Upper lobe of right lung (tissue), 1 donor: ENCODE results near the gene CACNG1. TPM values are rescaled to one million over a fixed set of nuclear protein-coding genes. Genes with fewer than 3 reads are reported as not detected.

Source experiments
- ATAC-seq: fragments of 200-7000 bp; cut with Tn5 transposase; one replicate; pipeline ENCODE4 v1.9.1; 2020; ENCODE audit warnings: mild to moderate bottlenecking, moderate library complexity
- DNase-seq: peaks from one replicate; pipeline ENCODE4 v3.0.0-alpha.2; 2020
- H3K27ac ChIP-seq: fragments of 200-600 bp; one replicate; pipeline ENCODE4 v1.8.0; 2022
- H3K27me3 ChIP-seq: fragments of 200-600 bp; one replicate; pipeline ENCODE4 v1.8.0; 2022; ENCODE audit warnings: mild to moderate bottlenecking
- H3K36me3 ChIP-seq: fragments of 200-600 bp; one replicate; pipeline ENCODE4 v1.8.0; 2022
- H3K4me1 ChIP-seq: fragments of 200-600 bp; one replicate; pipeline ENCODE4 v1.8.0; 2022
- H3K4me3 ChIP-seq: fragments of 200-600 bp; one replicate; pipeline ENCODE4 v1.8.0; 2022; ENCODE audit warnings: mild to moderate bottlenecking
- H3K9me3 ChIP-seq: fragments of 200-600 bp; one replicate; pipeline ENCODE4 v1.8.0; 2022
- intact Hi-C: fragments of 100-400 bp; cut with DNase I; formaldehyde crosslinking; loops from one replicate; pipeline ENCODE4 v1.11.0; 2022
- total RNA-seq: library from RNA; stranded (reverse); fragmentation: NEBNext Ultra II Directional; extraction: Animal tissue kit (Norgen Biotek cat#: 25700); gene quantifications from one replicate; pipeline ENCODE4 v1.2.1, GENCODE V29; 2021
- TF ChIP-seq, protein P1 (sequence below): fragments of 200-600 bp; IDR thresholded peaks from one replicate; pipeline ENCODE4 v1.8.0; 2022; ENCODE audit warnings: antibody characterized with exemption
- donor health status: DM: no; HTN: yes; CAD: no; lungs with severe emphysema.

Gene CACNG1
- total RNA-seq, 1 donor from 2014 or later = not detected

DNA sequence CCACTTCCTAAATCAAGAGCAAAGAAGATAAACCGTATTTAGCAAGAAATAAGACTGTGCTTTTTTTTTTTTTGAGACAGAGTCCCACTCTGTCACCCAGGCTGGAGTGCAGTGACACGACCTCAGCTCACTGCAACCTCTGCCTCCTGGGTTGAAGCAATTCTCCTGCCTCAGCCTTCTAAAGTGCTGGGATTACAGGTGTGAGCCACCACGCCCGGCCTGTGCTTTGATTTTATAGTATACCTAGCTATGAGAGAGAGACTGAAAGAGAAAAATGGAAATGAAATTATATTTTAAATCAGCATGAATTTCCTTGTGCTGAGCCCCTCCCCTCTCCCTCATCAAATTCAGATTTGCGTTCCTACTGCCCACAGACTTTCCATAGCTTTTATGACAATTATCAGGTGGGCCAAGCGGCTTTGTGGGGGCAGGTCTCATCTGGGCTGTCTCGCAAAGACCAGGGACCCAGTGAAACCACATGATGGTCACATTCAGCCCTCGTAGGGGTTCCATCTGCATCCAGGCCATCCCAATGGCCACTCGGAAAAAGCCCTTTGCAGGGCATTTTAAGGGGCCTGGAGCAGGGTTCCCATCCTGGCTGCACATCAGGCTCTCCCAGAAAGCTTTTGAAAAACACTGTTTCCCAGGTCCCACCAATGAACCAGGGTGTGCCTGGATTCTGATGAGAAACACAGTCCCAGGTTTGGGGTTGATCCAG, 8.5 kb downstream of the CACNG1 start:
- H3K27ac ChIP-seq = no peak overlapping the region

DNA sequence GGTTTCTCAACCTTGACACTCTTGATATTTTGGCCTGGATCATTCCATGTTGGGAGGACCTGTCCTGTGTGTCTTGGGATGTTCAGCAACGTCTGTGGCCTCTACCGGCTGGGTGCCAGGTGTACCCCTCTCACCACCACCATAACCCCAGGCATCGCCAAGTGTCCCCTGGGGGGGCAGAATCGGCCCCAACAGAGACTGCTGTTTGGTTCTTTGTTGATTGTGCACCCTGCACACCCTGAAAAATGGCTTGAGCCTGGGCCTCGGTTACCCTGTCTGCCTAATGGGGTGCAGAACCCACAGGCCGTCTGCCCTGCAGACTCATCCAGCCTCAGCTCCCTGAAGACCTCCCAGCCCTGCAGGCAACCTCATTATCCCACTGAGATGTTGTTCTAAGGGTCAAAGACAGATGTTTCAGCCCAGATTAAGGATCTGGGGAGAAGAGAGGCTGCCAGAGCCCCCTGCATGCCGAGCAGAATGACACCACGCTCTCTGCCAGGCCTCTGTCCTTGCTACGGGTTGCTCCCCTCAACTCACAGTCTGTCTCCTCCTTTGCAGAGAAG, 9.2 kb downstream of the CACNG1 start:
- Histone ChIP-seq H3K9me3 (peaks cover 10% of the 10 kb centered on the region), H3K4me1 (no peaks in the 10 kb centered on the region), H3K27ac (no peak overlapping the region), H3K27me3 (no peaks in the 10 kb centered on the region), H3K36me3 (no peaks in the 10 kb centered on the region), H3K4me3 (no peak overlapping the region)
- DNase-seq (no peak), ATAC-seq (no peak)
- TF ChIP-seq, protein P1, sequence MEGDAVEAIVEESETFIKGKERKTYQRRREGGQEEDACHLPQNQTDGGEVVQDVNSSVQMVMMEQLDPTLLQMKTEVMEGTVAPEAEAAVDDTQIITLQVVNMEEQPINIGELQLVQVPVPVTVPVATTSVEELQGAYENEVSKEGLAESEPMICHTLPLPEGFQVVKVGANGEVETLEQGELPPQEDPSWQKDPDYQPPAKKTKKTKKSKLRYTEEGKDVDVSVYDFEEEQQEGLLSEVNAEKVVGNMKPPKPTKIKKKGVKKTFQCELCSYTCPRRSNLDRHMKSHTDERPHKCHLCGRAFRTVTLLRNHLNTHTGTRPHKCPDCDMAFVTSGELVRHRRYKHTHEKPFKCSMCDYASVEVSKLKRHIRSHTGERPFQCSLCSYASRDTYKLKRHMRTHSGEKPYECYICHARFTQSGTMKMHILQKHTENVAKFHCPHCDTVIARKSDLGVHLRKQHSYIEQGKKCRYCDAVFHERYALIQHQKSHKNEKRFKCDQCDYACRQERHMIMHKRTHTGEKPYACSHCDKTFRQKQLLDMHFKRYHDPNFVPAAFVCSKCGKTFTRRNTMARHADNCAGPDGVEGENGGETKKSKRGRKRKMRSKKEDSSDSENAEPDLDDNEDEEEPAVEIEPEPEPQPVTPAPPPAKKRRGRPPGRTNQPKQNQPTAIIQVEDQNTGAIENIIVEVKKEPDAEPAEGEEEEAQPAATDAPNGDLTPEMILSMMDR = no peak
- intact Hi-C loops = no loop called here

More for the DNA sequence above, 8.5 kb downstream of the CACNG1 start:
- Histone ChIP-seq H3K4me1 (no peaks in the 10 kb centered on the region), H3K4me3 (no peak overlapping the region), H3K27me3 (no peaks in the 10 kb centered on the region), H3K36me3 (no peaks in the 10 kb centered on the region), H3K9me3 (peaks cover 10% of the 10 kb centered on the region)
- intact Hi-C loops = no loop called here
- DNase-seq (no peak), ATAC-seq (no peak)
- TF ChIP-seq, protein P1 = no peak

DNA sequence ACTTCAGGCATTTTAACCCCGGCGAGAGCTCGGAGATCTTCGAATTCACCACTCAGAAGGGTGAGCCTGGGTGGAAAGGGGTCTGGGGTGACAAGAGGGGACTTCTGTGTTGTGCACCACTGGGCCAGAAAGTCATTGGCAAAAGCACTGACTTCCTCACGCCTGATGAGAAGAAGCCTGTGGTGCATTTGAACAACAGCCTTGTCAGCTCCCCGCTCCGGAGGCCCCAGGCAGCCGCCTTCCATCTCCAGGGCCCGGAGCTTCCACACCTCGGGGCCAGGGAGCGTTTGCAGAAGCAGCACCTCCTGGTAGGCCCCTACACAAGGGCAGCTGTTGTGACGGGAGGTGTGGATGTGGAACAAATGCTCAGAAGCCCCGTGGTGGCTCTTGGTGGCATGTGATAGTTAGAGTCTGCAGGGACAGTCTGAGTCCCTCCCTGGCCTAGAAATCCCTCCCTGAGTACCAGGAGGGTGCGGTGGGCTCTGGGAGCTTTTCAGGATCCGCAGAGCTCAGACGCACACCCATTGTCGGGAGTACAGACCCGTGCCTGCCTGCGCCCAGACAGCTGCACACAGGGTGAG, 9.7 kb downstream of the CACNG1 start:
- intact Hi-C loops = no loop called here
- no peaks in the 10 kb centered on the region for H3K36me3 ChIP-seq
- H3K4me1 ChIP-seq = no peaks in the 10 kb centered on the region
- H3K9me3 ChIP-seq = peaks cover 5% of the 10 kb centered on the region
- DNase-seq (no peak), ATAC-seq (no peak)
- no peak overlapping the region for H3K27ac ChIP-seq
- H3K27me3 ChIP-seq = no peaks in the 10 kb centered on the region
- TF ChIP-seq, protein P1 = no peak
- no peak overlapping the region for H3K4me3 ChIP-seq

DNA sequence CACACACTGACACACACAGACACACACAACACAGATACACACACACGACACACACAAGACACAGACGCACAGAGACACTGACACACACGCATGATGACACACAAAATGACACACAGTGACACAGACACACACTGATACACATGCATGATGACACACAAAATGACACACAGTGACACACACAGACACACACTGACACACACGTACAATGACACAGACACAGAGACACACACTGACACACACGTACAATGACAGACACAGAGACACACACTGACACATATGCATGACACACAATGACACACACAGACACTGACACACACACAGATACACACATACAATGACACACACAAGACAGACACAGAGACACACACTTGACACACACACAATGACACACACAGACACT, 10.3 kb downstream of the CACNG1 start:
- DNase-seq = no peak
- Histone ChIP-seq H3K27ac (no peak overlapping the region), H3K9me3 (peaks cover under 1% of the 10 kb centered on the region), H3K27me3 (no peaks in the 10 kb centered on the region), H3K4me1 (no peaks in the 10 kb centered on the region), H3K36me3 (no peaks in the 10 kb centered on the region), H3K4me3 (no peak overlapping the region)
- TF ChIP-seq, protein P1 = no peak
- intact Hi-C loops = no loop called here
- no peak for ATAC-seq

DNA sequence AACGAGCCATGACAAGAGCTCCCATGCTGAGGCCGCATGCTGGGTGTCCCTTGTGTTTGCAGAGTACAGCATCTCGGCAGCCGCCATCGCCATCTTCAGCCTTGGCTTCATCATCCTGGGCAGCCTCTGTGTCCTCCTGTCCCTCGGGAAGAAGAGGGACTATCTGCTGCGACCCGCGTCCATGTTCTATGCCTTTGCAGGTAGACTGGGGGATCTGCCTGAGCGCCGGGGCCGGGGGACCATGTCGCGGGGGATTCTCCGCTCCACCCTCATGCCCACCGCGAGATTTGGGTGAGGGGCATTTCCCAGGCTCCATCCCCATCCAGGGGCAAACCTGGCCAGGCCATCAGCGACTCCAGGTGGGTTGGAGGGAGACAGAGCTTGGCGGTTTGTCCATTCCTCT, 10.7 kb downstream of the CACNG1 start:
- TF ChIP-seq, protein P1 = no peak
- Histone ChIP-seq H3K4me1 (no peaks in the 10 kb centered on the region), H3K27me3 (no peaks in the 10 kb centered on the region), H3K9me3 (no peaks in the 10 kb centered on the region), H3K36me3 (no peaks in the 10 kb centered on the region), H3K27ac (no peak overlapping the region), H3K4me3 (no peak overlapping the region)
- intact Hi-C loops = no loop called here
- ATAC-seq (no peak), DNase-seq (no peak)
